B cell (primary cell): ENCODE data around the gene EFCAB9. TPM values are rescaled to one million over a fixed set of nuclear protein-coding genes. Genes with fewer than 3 reads are reported as not detected.
"Not testable (repeated sequence)": the region's sequence is repeated elsewhere in the genome, so short reads cannot be mapped to it uniquely, and the experiment has no call there.

Experiments
- ATAC-seq: fragments of 200-7000 bp; cut with Tn5 transposase; one replicate; pipeline ENCODE4 v1.10.0; 2021; ENCODE audit warnings: low read depth, mild to moderate bottlenecking, moderate number of reproducible peaks, moderate library complexity
- CTCF ChIA-PET: fragments of 350-600 bp; sonication (Branson Sonifier 250); formaldehyde crosslinking; loops from one replicate; lab custom pipeline; 2021; ENCODE audit warnings: antibody characterized with exemption, inconsistent platforms; lab: Charles Lee
- POLR2A ChIA-PET: fragments of 350-600 bp; sonication (Branson Sonifier 250); formaldehyde crosslinking; loops from one replicate; lab custom pipeline; 2021; ENCODE audit warnings: antibody characterized with exemption; lab: Charles Lee
- DNase-seq: peaks from one replicate; pipeline ENCODE4 v3.0.0; 2013
- H2AFZ ChIP-seq: 2 replicates; pipeline ENCODE4 v1.6.1; 2012; ENCODE audit warnings: mild to moderate bottlenecking, low read depth, low read length; ENCODE audit not compliant: insufficient read depth, poor library complexity, severe bottlenecking
- H3K27ac ChIP-seq, 2 donors: 1 replicate in 1 of 2; 2 replicates in 1 of 2; pipeline ENCODE4 v1.5.1; 2012 to 2013; ENCODE audit warnings: low read length in 2 of 2, mild to moderate bottlenecking in 2 of 2, moderate library complexity in 1 of 2
- H3K27me3 ChIP-seq, 4 experiments: fragments of 200-600 bp in 1 of 4; sonication (generic) in 1 of 4; replicated peaks in 1 of 4; 1 replicate in 2 of 4; 2 replicates in 2 of 4; pipeline versions ENCODE4 v1.6.1 to v1.7.0; 2013 to 2016; ENCODE audit warnings: low read length in 3 of 4, mild to moderate bottlenecking in 2 of 4, mixed read lengths in 1 of 4, moderate library complexity in 1 of 4; ENCODE audit not compliant: insufficient read depth in 4 of 4, control insufficient read depth in 3 of 4; ENCODE audit errors: control extremely low read depth in 1 of 4
- H3K36me3 ChIP-seq, 2 experiments: replicated peaks in 1 of 2; 1 replicate in 1 of 2; 2 replicates in 1 of 2; pipeline versions ENCODE4 v1.6.1 to v1.7.1; 2013; ENCODE audit warnings: low read length in 1 of 2; ENCODE audit not compliant: insufficient read depth in 2 of 2, control insufficient read depth in 1 of 2; ENCODE audit errors: control extremely low read depth in 1 of 2, extremely low read depth in 1 of 2
- H3K4me1 ChIP-seq, 2 donors: fragments of 200-600 bp in 1 of 2; sonication (generic) in 1 of 2; 1 replicate in 1 of 2; 2 replicates in 1 of 2; pipeline versions ENCODE4 v1.5.1 to v1.6.1; 2013 to 2017; ENCODE audit warnings: low read length in 2 of 2; ENCODE audit not compliant: control insufficient read depth in 2 of 2, insufficient read depth in 2 of 2
- H3K4me2 ChIP-seq: replicated peaks from 2 replicates; pipeline ENCODE3; 2012; ENCODE audit warnings: mild to moderate bottlenecking, low read depth, low read length; ENCODE audit not compliant: poor library complexity, severe bottlenecking
- H3K4me3 ChIP-seq, 5 experiments: fragments of 200-600 bp in 1 of 5; sonication (generic) in 1 of 5; 1 replicate in 3 of 5; 2 replicates in 2 of 5; pipeline versions ENCODE4 v1.5.1 to v1.7.0; 2011 to 2016; ENCODE audit warnings: low read length in 4 of 5, mild to moderate bottlenecking in 4 of 5, low read depth in 2 of 5, control low read depth in 1 of 5, moderate library complexity in 1 of 5; ENCODE audit not compliant: insufficient read depth in 1 of 5; ENCODE audit errors: control extremely low read depth in 1 of 5, extremely low read depth in 1 of 5
- H3K79me2 ChIP-seq: fragments of 200-600 bp; sonication (generic); one replicate; pipeline ENCODE4 v1.6.0; 2016; ENCODE audit warnings: low read length; ENCODE audit not compliant: control insufficient read depth, insufficient read depth
- H3K9ac ChIP-seq: fragments of 200-600 bp; sonication (generic); 2 replicates; pipeline ENCODE4 v1.6.1; 2017; ENCODE audit warnings: mild to moderate bottlenecking, low read length, moderate library complexity
- H3K9me3 ChIP-seq, 3 donors: one replicate each; pipeline versions ENCODE4 v1.6.1 to v1.7.1; 2013; ENCODE audit warnings: low read length in 2 of 3; ENCODE audit not compliant: control insufficient read depth in 2 of 3, insufficient read depth in 1 of 3; ENCODE audit errors: control extremely low read depth in 1 of 3
- H4K20me1 ChIP-seq: 2 replicates; pipeline ENCODE4 v1.6.0; 2012; ENCODE audit warnings: mild to moderate bottlenecking, low read length; ENCODE audit not compliant: insufficient read depth, control insufficient read depth, poor library complexity, severe bottlenecking
- H3K27ac Mint-ChIP-seq: one replicate; pipeline ENCODE4 v1.8.0; 2021; ENCODE audit warnings: mixed read lengths
- H3K27me3 Mint-ChIP-seq: one replicate; pipeline ENCODE4 v1.8.0; 2021; ENCODE audit warnings: mixed read lengths
- H3K4me1 Mint-ChIP-seq: one replicate; pipeline ENCODE4 v1.8.0; 2021; ENCODE audit warnings: mixed read lengths
- H3K4me3 Mint-ChIP-seq: one replicate; pipeline ENCODE4 v1.8.0; 2021; ENCODE audit warnings: mixed read lengths
- H3K9me3 Mint-ChIP-seq: one replicate; pipeline ENCODE4 v1.8.0; 2022; ENCODE audit warnings: mixed read lengths; ENCODE audit not compliant: insufficient read depth
- EZH2 ChIP-seq: IDR thresholded peaks from 2 replicates; pipeline ENCODE4 v1.6.1; 2012; ENCODE audit warnings: borderline replicate concordance, low read depth, mild to moderate bottlenecking, moderate library complexity, low read length; ENCODE audit not compliant: insufficient read depth, poor library complexity, severe bottlenecking
- WGBS: methylation state at CpG from one replicate; pipeline ENCODE4 v1.1.5; 2013; ENCODE audit warnings: missing lambda C conversion rate; ENCODE audit not compliant: insufficient coverage; 5-methylcytosine and 5-hydroxymethylcytosine counted together
- intact Hi-C: fragments of 100-400 bp; cut with micrococcal nuclease; formaldehyde crosslinking; loops from one replicate; pipeline ENCODE4 v1.10.0; 2022
- polyA plus RNA-seq: library from polyadenylated mRNA; depleted of rRNA; stranded (reverse); fragments of >200 nt; gene quantifications from 2 replicates; pipeline ENCODE4 v1.2.3, GENCODE V29; 2012
- total RNA-seq, 2 donors: library from RNA; stranded (reverse); fragments of 120-200 nt in 1 of 2; gene quantifications; 1 replicate in 1 of 2; 2 replicates in 1 of 2; pipeline versions ENCODE4 v1.2.3 to v1.2.4, GENCODE V29; 2013 to 2022
- TF ChIP-seq, protein P1 (sequence below): fragments of 200-600 bp; IDR thresholded peaks from one replicate; pipeline ENCODE4 v1.8.0; 2022; ENCODE audit warnings: antibody characterized with exemption, mild to moderate bottlenecking

EFCAB9 gene
- total and polyA plus RNA-seq, 2 donors (not counting 1 experiment from before 2014, with no cell fraction given): not detected

DNA sequence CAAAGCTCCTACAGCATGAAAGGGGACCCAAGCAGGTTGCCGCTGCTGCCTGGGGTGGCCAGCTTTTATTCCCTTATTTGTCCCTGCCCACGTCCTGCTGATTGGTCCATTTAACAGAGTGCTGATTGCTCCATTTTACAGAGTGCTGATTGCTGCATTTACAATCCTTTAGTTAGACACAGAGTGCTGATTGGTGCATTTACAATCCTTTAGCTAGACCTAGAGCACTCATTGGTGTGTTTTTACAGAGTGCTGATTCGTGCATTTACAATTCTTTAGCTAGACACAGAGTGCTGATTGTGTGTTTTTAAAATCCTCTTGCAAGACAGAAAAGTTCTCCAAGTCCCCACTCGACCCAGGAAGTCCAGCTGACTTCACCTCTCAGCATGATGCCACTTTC lies 3.8 kb downstream of the EFCAB9 start:
- CTCF ChIA-PET: interaction anchor here (1.5 to 1.8 kb wide), 2 partner anchors 9 to 286 kb away, joined by 3 to 7 read pairs; partner anchors contain the start of gene STK10

DNA sequence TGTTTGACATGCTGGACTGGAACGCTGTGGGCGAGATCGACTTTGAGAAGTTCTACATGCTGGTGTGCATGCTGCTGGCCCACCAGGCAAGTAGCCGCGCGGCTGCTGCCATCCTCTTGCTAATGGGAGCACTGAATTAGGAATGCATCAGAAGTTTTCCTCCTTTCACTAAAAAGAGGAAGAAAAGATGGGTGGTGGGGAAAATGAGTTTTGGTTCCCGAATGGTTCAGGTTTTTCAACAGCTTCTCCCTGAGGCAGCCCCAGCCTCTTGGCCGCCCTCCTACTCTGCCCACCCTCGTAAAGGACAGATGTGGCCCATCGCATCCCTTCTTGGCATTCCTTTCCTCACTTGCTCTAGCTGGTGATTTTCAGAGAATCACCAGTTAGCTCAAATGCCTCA lies 5.5 kb downstream of the EFCAB9 start:
- Histone ChIP-seq H3K9me3 (no peaks in the 10 kb centered on the region), H3K27ac (no peak overlapping the region), H3K9ac (no peak overlapping the region), H3K79me2 (no peaks in the 10 kb centered on the region), H3K36me3 (no peaks in the 10 kb centered on the region), H3K4me1 (peaks cover 16 to 19% of the 10 kb centered on the region in 2 donors), H3K27me3 (no peaks in the 10 kb centered on the region), H4K20me1 (no peaks in the 10 kb centered on the region), H3K4me2 (no peak overlapping the region), H2AFZ (no peak overlapping the region), H3K4me3 (no peak overlapping the region)
- H3K27ac Mint-ChIP-seq: no peak overlapping the region
- ATAC-seq (no peak), DNase-seq (peak; percentile 13)
- H3K4me3 Mint-ChIP-seq: no peak overlapping the region
- POLR2A ChIA-PET: interaction anchor here (0.5 to 0.7 kb wide), 2 partner anchors 41 to 81 kb away, joined by 6 to 9 read pairs; no protein-coding TSS in a partner anchor
- H3K4me1 Mint-ChIP-seq: peaks cover 15% of the 10 kb centered on the region
- no peaks in the 10 kb centered on the region for H3K9me3 Mint-ChIP-seq
- no peaks in the 10 kb centered on the region for H3K27me3 Mint-ChIP-seq
- TF ChIP-seq, protein P1, sequence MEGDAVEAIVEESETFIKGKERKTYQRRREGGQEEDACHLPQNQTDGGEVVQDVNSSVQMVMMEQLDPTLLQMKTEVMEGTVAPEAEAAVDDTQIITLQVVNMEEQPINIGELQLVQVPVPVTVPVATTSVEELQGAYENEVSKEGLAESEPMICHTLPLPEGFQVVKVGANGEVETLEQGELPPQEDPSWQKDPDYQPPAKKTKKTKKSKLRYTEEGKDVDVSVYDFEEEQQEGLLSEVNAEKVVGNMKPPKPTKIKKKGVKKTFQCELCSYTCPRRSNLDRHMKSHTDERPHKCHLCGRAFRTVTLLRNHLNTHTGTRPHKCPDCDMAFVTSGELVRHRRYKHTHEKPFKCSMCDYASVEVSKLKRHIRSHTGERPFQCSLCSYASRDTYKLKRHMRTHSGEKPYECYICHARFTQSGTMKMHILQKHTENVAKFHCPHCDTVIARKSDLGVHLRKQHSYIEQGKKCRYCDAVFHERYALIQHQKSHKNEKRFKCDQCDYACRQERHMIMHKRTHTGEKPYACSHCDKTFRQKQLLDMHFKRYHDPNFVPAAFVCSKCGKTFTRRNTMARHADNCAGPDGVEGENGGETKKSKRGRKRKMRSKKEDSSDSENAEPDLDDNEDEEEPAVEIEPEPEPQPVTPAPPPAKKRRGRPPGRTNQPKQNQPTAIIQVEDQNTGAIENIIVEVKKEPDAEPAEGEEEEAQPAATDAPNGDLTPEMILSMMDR: no peak
- TF ChIP-seq EZH2: no peak
- 93% methylated on average over 6 of the region's 10 CpGs for WGBS
- CTCF ChIA-PET: interaction anchor here (0.7 to 1.4 kb wide), 2 partner anchors 11 to 137 kb away, joined by 3 to 7 read pairs; partner anchors contain the start of gene STK10
- intact Hi-C loops: no loop called here

More for the DNA sequence above, 3.8 kb downstream of the EFCAB9 start:
- H3K27me3 ChIP-seq, intact Hi-C loops, H3K9me3 Mint-ChIP-seq, H3K27ac Mint-ChIP-seq, ATAC-seq, H4K20me1 ChIP-seq, H3K4me3 Mint-ChIP-seq, H3K9me3 ChIP-seq, H2AFZ ChIP-seq, H3K27ac ChIP-seq, H3K4me3 ChIP-seq, H3K9ac ChIP-seq, H3K36me3 ChIP-seq, H3K27me3 Mint-ChIP-seq, H3K4me2 ChIP-seq, H3K79me2 ChIP-seq, DNase-seq: not testable (repeated sequence)
- H3K4me1 ChIP-seq: peaks cover 16 to 19% of the 10 kb centered on the region in 2 donors
- POLR2A ChIA-PET: interaction anchor here (0.6 kb wide), 1 partner anchor 8 kb away, joined by 9 read pairs; no protein-coding TSS in a partner anchor
- WGBS: 93% methylated on average over 4 of the region's 4 CpGs
- H3K4me1 Mint-ChIP-seq: peaks cover 15% of the 10 kb centered on the region
